Renal cortex interstitium (tissue), 15 donors: Measurements from ENCODE around the gene SPX. TPM values are rescaled to one million over a fixed set of nuclear protein-coding genes. Genes with fewer than 3 reads are reported as not detected.

Experiments used
- DNase-seq, 11 donors: peaks; one replicate each; pipeline ENCODE4 v3.0.0-alpha.2; 2013; ENCODE audit warnings: low read depth in 9 of 11, low spot score in 4 of 11; ENCODE audit errors: extremely low read depth in 1 of 11
- long read RNA-seq, 16 experiments: transcript quantifications; one replicate each; lab custom pipeline, GENCODE V29; 2026
- polyA plus RNA-seq, 3 donors: library from polyadenylated mRNA; unstranded; fragments of 120-200 nt; gene quantifications; one replicate each; pipeline ENCODE4 v1.2.1, GENCODE V29; 2013; ENCODE audit not compliant: insufficient read length in 3 of 3

The SPX gene
- 10 to 100 TPM; 13.2 to 17.0 (median 15.5) TPM for polyA plus RNA-seq
- long read RNA-seq, donor 1, partial matches to known transcripts = 0 of 3 reads
- long read RNA-seq, donor 1, other reads (novel, unspliced or antisense) = 0 of 3 reads
- long read RNA-seq, donor 2, partial matches to known transcripts = 6 of 11 reads
- long read RNA-seq, donor 2, other reads (novel, unspliced or antisense) = 0 of 11 reads
- long read RNA-seq, donor 3, transcript SPX-203 (3 exons, 1,826 nt) = major isoform, 5 of 7 reads
- long read RNA-seq, donor 3, partial matches to known transcripts = 0 of 7 reads
- long read RNA-seq, donor 3, other reads (novel, unspliced or antisense) = 0 of 7 reads
- long read RNA-seq, donor 4, transcript SPX-203 (3 exons, 1,826 nt) = major isoform, 5 of 7 reads
- long read RNA-seq, donor 4, partial matches to known transcripts = 0 of 7 reads
- long read RNA-seq, donor 4, other reads (novel, unspliced or antisense) = 0 of 7 reads
- long read RNA-seq, donor 5 = 0 reads
- long read RNA-seq, donor 6, partial matches to known transcripts = 5 of 7 reads
- long read RNA-seq, donor 6, other reads (novel, unspliced or antisense) = 0 of 7 reads
- long read RNA-seq, donor 7, partial matches to known transcripts = 5 of 8 reads
- long read RNA-seq, donor 7, other reads (novel, unspliced or antisense) = 0 of 8 reads
- long read RNA-seq, donor 8, full-length matches to known transcripts = 9 of 16 reads
- long read RNA-seq, donor 8, partial matches to known transcripts = 7 of 16 reads
- long read RNA-seq, donor 8, other reads (novel, unspliced or antisense) = 0 of 16 reads
- long read RNA-seq, donor 9, partial matches to known transcripts = 12 of 16 reads
- long read RNA-seq, donor 9, other reads (novel, unspliced or antisense) = 0 of 16 reads
- long read RNA-seq, donor 10, partial matches to known transcripts = 0 of 3 reads
- long read RNA-seq, donor 10, other reads (novel, unspliced or antisense) = 0 of 3 reads
- long read RNA-seq, donor 11, partial matches to known transcripts = 0 of 4 reads
- long read RNA-seq, donor 11, other reads (novel, unspliced or antisense) = 0 of 4 reads
- long read RNA-seq, donor 12, partial matches to known transcripts = 0 of 1 reads
- long read RNA-seq, donor 12, other reads (novel, unspliced or antisense) = 0 of 1 reads
- long read RNA-seq, donor 13 = 0 reads
- long read RNA-seq, donor 14, transcript SPX-203 (3 exons, 1,826 nt) = major isoform, 5 of 9 reads
- long read RNA-seq, donor 14, partial matches to known transcripts = 0 of 9 reads
- long read RNA-seq, donor 14, other reads (novel, unspliced or antisense) = 0 of 9 reads
- long read RNA-seq, donor 15, partial matches to known transcripts = 0 of 3 reads
- long read RNA-seq, donor 15, other reads (novel, unspliced or antisense) = 0 of 3 reads
- long read RNA-seq, donor 16, full-length matches to known transcripts = 10 of 15 reads
- long read RNA-seq, donor 16, partial matches to known transcripts = 5 of 15 reads
- long read RNA-seq, donor 16, other reads (novel, unspliced or antisense) = 0 of 15 reads

GRCh38 chr12:21526053-21526452, at the start of gene SPX:
TSS of gene SPX (plus strand) at chr12:21526296. CDS start at chr12:21526473, 177 bp downstream.
- no peak for DNase-seq

GRCh38 chr12:21476949-21477348, 49.1 kb upstream of the SPX start:
- no peak for DNase-seq

DNA sequence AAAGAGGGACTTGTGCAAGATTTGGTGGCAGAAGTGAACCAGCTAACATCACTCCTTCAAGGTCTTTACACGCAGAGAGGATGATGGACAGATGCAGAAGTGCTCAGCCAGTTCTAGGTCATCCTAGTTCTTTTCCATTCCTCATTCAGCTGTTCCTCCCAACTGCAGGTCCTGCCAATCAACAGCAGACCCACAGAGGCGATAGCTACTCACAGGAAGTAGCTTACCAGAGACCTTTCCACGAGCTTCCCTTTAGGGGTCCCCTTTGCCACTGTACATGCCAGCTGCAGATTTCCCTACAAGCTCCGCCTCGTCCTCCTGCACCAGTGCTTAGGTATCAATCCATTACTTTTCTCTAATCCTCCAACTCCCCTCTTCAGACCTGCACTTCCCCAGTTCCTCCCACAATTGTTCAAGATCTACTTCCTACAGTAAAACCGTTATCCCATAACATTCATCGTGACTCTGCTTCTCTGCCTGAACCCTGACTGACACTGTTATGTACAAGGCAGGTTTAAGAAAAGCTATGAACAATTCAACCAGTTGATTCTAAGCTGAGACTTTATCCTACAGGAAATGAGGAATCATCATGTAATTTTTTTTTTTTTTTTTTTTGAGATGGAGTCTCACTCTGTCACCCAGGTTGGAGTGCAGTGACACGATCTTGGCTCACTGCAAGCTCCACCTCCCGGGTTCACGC, 47.2 kb upstream of the SPX start:
- DNase-seq = no peak

DNA sequence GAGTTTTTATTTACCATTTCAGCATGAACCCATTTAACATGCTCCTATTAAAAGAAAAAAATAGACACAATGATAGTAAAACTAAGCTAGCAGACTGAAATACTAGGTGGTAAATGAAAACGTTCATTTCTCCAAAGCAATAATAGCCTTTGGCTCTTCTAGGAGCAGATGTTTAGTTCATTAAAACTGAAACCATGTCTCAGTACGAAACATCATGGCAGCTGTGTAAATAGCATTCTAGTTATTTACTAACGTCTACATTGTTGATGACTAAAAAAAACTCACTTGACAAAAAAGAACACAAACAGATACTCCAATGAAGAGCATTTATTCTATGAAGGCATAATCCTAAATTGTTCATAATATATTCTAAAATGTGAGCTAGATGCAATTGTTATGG, 42.6 kb upstream of the SPX start:
- no peak for DNase-seq

DNA sequence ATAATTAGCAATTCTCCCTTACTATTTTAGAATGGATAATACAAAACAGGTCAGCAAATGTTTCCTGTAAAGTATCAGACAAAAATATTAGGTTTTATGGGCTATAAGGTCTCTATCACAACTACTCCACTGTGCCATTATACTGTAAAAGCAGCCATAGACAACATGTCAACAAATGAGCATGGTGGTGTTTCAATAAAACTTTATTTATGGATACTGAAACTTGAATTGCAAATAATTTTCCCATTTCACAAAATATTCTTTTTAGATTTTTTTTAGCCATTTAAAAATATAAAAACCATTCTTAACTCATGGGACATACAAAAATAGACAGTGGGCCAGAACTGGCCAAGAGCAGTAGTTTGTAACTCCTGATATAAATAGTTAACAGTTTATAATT, 40.1 kb upstream of the SPX start:
- DNase-seq = no peak

- no peak for DNase-seq
Measured at GRCh38 chr12:21499765-21500164, 26.3 kb upstream of the SPX start.

DNA sequence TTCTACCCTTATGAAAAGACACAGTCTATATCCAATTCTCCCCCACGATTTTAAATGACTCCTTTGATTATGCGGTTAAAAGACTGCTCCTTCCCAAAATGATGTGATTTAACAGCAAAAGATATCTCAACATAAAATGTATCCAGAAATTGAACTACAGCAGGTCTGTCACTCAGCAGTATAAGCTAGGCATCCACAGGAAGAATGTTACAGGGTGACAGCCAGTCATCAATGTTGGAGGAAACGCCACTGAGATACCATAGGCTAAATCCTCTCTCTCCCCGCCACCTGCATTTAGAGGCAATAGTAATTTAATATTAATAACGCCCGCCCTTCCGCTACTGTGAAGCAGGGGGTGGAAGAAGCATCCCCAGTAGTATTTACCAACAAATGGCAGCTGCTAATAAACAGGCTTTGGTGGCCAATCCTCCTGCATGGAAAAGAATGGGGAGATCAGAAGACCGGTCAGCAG, 25.3 kb upstream of the SPX start:
- DNase-seq = no peak

GRCh38 chr12:21501258-21502163, 24.6 kb upstream of the SPX start, which contains the start of the genes GOLT1B and RECQL:
TSS of gene GOLT1B (plus strand) at chr12:21501789. CDS start at chr12:21501924, 135 bp downstream.
TSS of gene RECQL (minus strand) at chr12:21501635. CDS start at chr12:21499570, 2,065 bp downstream.
- DNase-seq = peak; percentile 93 to 99 (median 96)

GRCh38 chr12:21502164-21502496, 24.0 kb upstream of the SPX start:
- DNase-seq = peak in 3 of 11 donors; percentile 8 to 22 (median 14)

- no peak for DNase-seq
Measured at GRCh38 chr12:21502872-21503271, 23.2 kb upstream of the SPX start.

DNA sequence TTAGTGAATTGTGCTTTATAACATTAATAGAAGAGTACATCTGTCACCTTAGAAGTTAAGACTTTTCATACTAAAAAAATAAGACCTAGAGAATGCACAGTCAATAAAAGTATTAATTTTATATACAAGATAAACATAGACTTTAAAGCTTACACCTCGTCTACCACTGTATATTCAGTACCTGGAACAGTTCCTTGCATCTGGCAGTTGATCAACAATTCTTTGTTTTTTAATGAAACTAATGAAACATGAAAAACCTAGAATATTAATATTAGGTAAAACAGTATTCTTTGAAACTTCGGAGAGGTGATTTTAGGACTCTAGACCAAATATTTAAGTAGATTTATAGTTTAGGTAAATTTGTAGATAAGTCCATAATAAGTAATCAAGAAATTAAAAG, 20.2 kb upstream of the SPX start:
- no peak for DNase-seq

DNA sequence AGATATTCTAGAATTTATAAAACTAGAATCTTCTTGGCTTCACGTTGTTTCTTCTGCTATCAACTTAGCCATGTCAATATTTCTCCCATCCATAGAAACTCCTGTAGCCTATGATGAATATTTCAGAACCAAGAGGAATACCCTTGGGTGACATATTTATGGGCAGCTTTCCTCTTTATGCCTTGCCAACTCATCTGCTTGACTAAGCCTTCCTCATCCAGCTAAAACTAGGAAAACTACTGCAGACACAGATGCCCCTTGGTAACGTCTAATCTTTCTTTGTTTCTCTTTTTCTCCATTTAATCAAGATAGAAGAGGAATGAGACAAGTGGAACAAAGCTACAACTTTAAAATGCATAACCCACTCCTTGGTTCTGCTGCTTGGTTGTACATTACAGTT, 18.2 kb upstream of the SPX start:
- no peak for DNase-seq

GRCh38 chr12:21509768-21510167, 16.3 kb upstream of the SPX start:
- DNase-seq = no peak

GRCh38 chr12:21516281-21516680, 9.8 kb upstream of the SPX start:
- no peak for DNase-seq

DNA sequence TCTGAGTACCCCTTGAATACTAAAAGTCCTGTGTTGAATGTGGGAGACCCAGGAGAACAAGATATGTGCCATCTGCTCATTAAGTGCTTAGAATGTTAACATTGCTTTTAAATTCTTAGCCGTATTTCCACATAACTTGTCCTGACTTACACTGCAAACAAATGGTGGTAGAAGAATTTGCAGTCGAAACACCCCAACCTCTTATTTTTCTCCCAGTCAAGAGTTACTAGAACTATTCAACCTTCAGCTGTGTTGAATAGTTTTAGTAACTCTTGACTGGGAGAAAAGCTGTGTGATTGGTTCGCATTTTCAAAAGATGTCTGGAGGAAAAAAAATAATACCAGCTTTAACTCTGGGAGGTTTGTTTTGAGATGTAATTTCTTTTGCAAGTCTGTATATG, 7.6 kb upstream of the SPX start:
- DNase-seq = no peak

GRCh38 chr12:21521541-21521940, 4.6 kb upstream of the SPX start:
- DNase-seq = no peak

DNA sequence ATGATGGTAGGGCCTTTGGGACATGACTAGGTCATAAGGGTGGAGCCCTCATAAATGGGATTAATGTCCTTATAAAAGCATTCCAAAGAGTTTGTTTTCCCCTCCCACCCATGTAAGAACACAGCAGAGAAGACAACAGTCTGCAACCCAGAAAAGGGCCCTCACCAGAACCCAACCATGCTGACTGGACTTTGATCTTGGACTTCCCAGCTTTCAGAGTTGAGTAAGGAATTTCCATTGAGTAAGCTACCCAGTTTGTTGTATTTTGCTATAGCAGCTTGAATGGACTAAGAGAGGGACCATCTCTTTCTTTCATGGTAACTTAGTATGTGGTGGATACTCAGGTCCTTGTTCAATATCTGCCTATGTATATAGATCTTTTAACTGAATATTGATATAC, 2.9 kb upstream of the SPX start:
- no peak for DNase-seq
